ENCODE results near the gene ZNF778.

Gene ZNF778

GRCh38 chr16:89197633-89198416 lies 19.7 kb upstream of the ZNF778 start:
- H3K9me3 Mint-ChIP-seq = peaks cover 3% of the 10 kb centered on the region
- H3K36me3 Mint-ChIP-seq = no peaks in the 10 kb centered on the region
- peaks cover 46% of the 10 kb centered on the region for H3K27me3 Mint-ChIP-seq
- H3K27ac Mint-ChIP-seq = no peak overlapping the region
- no peak overlapping the region for H3K4me3 Mint-ChIP-seq
- no peak for ATAC-seq
- H3K4me1 Mint-ChIP-seq = peaks cover 7% of the 10 kb centered on the region

- Mint-ChIP-seq H3K4me1 (peaks cover 7% of the 10 kb centered on the region), H3K9me3 (peaks cover 7% of the 10 kb centered on the region), H3K36me3 (no peaks in the 10 kb centered on the region), H3K27me3 (peaks cover 54% of the 10 kb centered on the region), H3K27ac (no peak overlapping the region), H3K4me3 (no peak overlapping the region)
- ATAC-seq = no peak
These were observed 18.9 kb upstream of the ZNF778 start for GRCh38 chr16:89198417-89199240.

DNA sequence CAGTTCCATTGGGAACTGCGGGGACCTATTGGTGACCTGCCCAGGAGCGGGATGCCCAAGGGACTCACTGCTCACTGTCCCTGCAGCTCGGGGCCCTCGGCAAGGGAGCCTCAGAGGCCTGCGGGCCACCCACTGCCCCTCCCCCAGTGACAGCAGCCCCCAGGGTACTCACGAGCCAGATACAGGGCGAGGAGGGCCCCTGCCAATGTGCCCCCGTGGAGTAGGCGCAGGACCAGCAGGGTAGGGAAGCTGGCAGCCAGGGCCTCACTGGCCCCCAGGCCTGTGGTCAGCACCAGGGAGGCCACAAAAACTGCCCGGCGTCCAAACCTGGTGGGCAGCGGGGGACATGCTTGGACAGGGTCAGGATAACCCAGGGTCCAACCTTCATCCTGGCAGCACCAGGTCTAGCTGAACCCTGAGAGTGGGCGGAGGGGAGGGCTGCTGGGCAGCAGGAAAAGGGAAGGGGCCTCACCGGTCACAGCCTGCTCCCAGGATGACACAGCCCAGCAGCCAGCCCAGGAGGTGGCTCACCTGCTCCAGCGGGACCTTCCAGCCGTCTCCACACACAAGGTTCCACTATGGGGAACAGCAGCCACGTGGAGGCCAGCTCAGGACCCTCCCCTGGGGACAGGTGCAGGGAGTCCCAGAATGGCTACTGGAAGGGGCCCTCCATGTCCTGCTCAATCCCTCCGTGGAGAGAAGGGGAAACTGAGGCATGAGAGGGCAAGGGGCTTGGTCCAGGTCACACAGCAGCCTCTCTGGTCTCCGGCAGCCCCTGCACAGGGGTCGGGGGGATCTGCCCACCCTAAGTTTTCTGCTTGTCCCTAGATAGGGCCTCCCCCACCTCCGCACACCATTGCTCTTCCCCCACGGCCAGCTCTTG lies 18.0 kb upstream of the ZNF778 start:
- H3K27me3 Mint-ChIP-seq = peaks cover 63% of the 10 kb centered on the region
- no peak overlapping the region for H3K27ac Mint-ChIP-seq
- H3K36me3 Mint-ChIP-seq = no peaks in the 10 kb centered on the region
- no peak for ATAC-seq
- H3K4me3 Mint-ChIP-seq = no peak overlapping the region
- peaks cover 7% of the 10 kb centered on the region for H3K4me1 Mint-ChIP-seq
- H3K9me3 Mint-ChIP-seq = peaks cover 7% of the 10 kb centered on the region

GRCh38 chr16:89200124-89200849 lies 17.2 kb upstream of the ZNF778 start, which contains the start of gene SLC22A31:
Gene SLC22A31 (minus strand): TSS chr16:89200537. CDS start chr16:89200501, 36 bp downstream.
- Mint-ChIP-seq H3K27ac (no peak within 1 kb of the TSS), H3K9me3 (peaks cover 7% of the 10 kb centered on the region), H3K36me3 (no peaks in the 10 kb centered on the region), H3K4me3 (no peak within 1 kb of the TSS), H3K27me3 (peaks cover 70% of the 10 kb centered on the region), H3K4me1 (peaks cover 7% of the 10 kb centered on the region)
- ATAC-seq = no peak

GRCh38 chr16:89200850-89201411 lies 16.6 kb upstream of the ZNF778 start:
- Mint-ChIP-seq H3K27ac (no peak overlapping the region), H3K4me1 (peaks cover 7% of the 10 kb centered on the region), H3K36me3 (no peaks in the 10 kb centered on the region), H3K4me3 (no peak overlapping the region), H3K9me3 (peaks cover 7% of the 10 kb centered on the region), H3K27me3 (peaks cover 70% of the 10 kb centered on the region)
- peak; percentile 15 for ATAC-seq

DNA sequence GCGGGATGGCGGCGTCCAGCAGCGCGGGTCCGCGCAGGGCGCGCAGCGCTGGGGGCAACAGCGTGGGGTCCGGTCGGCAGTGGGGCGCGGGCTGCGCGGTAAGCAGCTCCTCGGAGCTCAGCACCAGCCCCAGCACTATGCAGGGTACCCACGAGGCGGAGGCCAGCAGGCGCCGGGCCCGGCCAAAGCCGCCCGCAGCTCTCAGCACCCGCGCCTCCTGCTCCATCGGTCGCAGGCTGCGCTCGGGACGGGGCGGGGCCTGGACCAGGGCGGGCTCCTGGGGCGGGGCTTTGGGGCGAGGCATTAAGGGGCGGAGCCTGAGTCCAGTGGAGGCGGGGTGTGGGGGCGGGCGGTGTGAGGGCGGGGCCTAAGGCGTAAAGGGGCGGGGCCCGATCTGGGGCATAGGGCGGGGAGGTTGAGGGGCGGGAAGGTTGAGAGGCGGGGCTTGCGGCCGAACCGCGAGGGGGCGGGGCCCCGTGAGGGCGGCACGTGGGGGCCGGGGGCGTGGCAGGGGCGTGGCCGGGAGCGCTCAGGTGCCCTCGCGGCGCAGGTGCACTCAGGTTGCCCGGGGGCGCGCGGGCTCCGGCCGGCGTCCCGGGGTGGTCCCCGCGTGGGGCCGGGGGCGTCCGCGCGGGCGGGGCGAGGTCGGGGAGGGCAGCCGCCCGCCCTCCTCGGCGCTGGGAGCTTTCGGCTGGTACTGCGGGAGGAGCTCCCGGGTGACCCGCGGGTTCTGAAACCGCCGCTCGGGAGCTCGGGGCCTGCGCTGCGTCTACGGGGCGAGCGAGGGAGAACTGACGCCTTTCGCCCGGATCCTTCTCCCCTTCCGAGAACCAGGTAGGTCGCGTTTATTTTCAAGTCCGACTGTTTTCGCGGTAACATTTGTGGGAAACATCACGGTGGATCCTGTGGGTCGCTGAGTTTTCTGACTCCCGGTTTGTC lies 15.8 kb upstream of the ZNF778 start:
- peak; percentile 76 for ATAC-seq

GRCh38 chr16:89202422-89203215 lies 14.9 kb upstream of the ZNF778 start:
- peak overlapping the region; percentile 25 for H3K4me3 Mint-ChIP-seq
- no peaks in the 10 kb centered on the region for H3K36me3 Mint-ChIP-seq
- H3K27me3 Mint-ChIP-seq = peaks cover 62% of the 10 kb centered on the region
- H3K27ac Mint-ChIP-seq = no peak overlapping the region
- H3K9me3 Mint-ChIP-seq = peaks cover 7% of the 10 kb centered on the region
- H3K4me1 Mint-ChIP-seq = peaks cover 7% of the 10 kb centered on the region
- no peak for ATAC-seq

More for the DNA sequence above, 15.8 kb upstream of the ZNF778 start:
- no peaks in the 10 kb centered on the region for H3K36me3 Mint-ChIP-seq
- H3K9me3 Mint-ChIP-seq = peaks cover 7% of the 10 kb centered on the region
- H3K27ac Mint-ChIP-seq = no peak overlapping the region
- peaks cover 69% of the 10 kb centered on the region for H3K27me3 Mint-ChIP-seq
- no peak overlapping the region for H3K4me3 Mint-ChIP-seq
- peaks cover 7% of the 10 kb centered on the region for H3K4me1 Mint-ChIP-seq

DNA sequence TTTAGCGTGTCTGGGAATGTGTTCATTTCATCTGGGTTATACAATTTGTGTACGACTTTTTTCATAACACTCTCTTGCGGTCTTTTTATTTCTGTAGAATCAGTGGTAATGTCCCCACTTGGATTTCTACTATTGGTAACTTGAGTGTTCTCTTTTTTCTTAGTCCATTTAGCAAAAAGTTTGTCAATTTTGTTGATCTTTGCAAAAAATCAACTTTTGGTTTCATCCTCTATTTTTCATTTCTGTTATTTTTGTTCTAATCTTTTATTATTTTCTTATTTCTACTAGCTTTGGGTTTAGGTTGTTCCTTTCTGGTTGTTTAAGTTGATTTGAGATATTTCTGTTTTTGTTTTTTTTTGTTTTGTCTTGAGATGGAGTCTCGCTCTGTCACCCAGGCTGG lies 9.5 kb upstream of the ZNF778 start:
- no peak overlapping the region for H3K27ac Mint-ChIP-seq
- H3K4me3 Mint-ChIP-seq = no peak overlapping the region
- ATAC-seq = no peak
- peaks cover 3% of the 10 kb centered on the region for H3K9me3 Mint-ChIP-seq
- H3K4me1 Mint-ChIP-seq = peaks cover 7% of the 10 kb centered on the region
- H3K36me3 Mint-ChIP-seq = no peaks in the 10 kb centered on the region
- H3K27me3 Mint-ChIP-seq = peaks cover 57% of the 10 kb centered on the region

DNA sequence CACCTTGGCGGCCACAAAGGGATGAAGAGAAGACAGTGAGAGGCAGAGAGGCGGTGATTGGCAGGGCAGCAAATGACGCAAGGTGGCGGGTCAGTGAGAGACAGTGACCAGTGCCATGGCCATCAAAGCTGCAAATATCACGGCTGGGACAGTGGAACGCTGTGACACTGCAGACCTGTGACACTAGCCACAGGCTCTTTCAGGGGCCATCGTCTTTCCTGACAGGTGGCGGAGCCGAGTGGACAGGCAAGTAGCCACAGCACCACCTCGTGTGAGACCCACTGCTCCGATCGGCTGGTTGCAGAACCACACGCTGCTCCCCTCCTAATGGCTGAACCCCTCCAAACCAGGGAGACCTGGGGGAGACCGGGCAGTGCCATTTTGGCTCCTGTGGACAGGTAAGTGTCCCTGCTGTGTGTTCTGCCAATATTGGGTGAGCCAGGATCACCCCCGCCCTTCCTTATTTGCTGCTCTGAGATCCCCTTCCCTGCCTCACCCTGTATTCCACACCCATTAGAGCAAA lies 7.9 kb upstream of the ZNF778 start:
- H3K4me3 Mint-ChIP-seq = no peak overlapping the region
- no peak overlapping the region for H3K27ac Mint-ChIP-seq
- H3K27me3 Mint-ChIP-seq = peaks cover 41% of the 10 kb centered on the region
- peaks cover 7% of the 10 kb centered on the region for H3K4me1 Mint-ChIP-seq
- H3K36me3 Mint-ChIP-seq = no peaks in the 10 kb centered on the region
- no peaks in the 10 kb centered on the region for H3K9me3 Mint-ChIP-seq
- no peak for ATAC-seq

DNA sequence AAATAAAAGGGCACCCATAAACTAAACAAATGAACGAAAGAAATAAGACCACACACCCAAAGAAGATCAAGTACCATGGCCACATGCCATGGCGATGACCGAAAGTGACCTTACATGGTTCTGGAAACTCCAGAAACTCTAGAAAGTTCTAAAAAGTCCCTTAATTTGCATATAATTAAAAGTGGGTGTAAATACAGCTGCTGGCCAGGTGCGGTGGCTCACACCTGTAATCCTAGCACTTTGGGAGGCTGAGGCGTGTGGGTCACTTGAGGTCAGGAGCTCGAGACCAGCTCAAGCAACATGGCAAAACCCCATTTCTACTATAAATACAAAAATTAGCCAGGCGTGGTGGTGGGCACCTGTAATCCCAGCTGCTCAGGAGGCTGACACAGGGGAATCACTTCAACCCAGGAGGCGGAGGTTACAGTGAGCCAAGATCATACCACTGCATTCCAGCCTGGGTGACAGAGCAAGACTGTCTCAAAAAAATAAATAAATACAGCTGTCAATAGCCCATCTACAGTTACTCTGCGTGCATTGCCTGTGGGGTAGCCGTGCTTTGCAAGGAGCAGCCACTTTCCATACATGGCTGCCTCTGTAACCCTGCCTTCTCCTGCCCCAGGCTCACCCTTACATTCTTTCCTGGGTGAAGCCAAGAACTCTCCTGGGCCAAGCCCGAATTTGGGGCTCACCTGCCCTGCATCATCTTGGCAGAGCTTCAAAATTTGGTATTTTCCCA lies 7.2 kb upstream of the ZNF778 start:
- Mint-ChIP-seq H3K4me3 (no peak overlapping the region), H3K36me3 (no peaks in the 10 kb centered on the region), H3K27ac (no peak overlapping the region), H3K27me3 (peaks cover 36% of the 10 kb centered on the region), H3K9me3 (no peaks in the 10 kb centered on the region), H3K4me1 (peaks cover 7% of the 10 kb centered on the region)
- no peak for ATAC-seq

- Mint-ChIP-seq H3K4me1 (peaks cover 7% of the 10 kb centered on the region), H3K4me3 (no peak overlapping the region), H3K9me3 (no peaks in the 10 kb centered on the region), H3K27me3 (peaks cover 36% of the 10 kb centered on the region), H3K27ac (no peak overlapping the region), H3K36me3 (no peaks in the 10 kb centered on the region)
- no peak for ATAC-seq
These were observed 6.5 kb upstream of the ZNF778 start for GRCh38 chr16:89210904-89211515.

Measured in stimulated activated memory B cell treated with anti-CD40 and anti-IgM and Interleukin-4, amounts not matched to agents 10 μg/mL and 1 μg/mL and 100 μg/mL, for 72 hours (primary cell).